ENCODE data around the gene KCNMA1.

DNA sequence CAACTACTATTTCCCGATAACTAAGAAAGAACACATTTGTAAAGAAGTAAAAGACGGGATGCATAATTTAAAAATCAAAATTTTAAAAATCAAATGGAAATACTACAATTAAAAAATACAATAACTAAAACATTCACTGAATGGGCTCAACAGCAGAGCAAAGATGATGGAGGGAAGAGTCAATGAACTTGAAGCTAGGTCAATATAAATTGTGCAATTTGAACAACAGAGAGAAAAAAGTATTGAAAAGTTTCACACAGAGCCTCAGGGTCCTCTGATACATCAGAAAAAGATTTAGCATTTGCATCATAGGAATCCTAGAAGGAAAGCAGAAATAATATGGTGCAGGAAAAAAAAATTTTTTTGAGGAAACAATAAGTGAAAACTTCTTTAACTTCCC is 581.0 kb downstream of the KCNMA1 start:
- TF ChIP-seq, protein P1, sequence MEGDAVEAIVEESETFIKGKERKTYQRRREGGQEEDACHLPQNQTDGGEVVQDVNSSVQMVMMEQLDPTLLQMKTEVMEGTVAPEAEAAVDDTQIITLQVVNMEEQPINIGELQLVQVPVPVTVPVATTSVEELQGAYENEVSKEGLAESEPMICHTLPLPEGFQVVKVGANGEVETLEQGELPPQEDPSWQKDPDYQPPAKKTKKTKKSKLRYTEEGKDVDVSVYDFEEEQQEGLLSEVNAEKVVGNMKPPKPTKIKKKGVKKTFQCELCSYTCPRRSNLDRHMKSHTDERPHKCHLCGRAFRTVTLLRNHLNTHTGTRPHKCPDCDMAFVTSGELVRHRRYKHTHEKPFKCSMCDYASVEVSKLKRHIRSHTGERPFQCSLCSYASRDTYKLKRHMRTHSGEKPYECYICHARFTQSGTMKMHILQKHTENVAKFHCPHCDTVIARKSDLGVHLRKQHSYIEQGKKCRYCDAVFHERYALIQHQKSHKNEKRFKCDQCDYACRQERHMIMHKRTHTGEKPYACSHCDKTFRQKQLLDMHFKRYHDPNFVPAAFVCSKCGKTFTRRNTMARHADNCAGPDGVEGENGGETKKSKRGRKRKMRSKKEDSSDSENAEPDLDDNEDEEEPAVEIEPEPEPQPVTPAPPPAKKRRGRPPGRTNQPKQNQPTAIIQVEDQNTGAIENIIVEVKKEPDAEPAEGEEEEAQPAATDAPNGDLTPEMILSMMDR (IDR thresholded peaks at IDR 0.05): no peak
- no peak for TF ChIP-seq EP300 (IDR thresholded peaks at IDR 0.05; ENCODE audit: low read depth)
